K562 (cell line): ENCODE data around the gene GRIK1. TPM values are rescaled to one million over a fixed set of nuclear protein-coding genes. Genes with fewer than 3 reads are reported as not detected.

Experiments used
- ATAC-seq: fragments of 200-7000 bp; cut with Tn5 transposase; 3 replicates; pipeline ENCODE4 v1.9.1; 2020; ENCODE audit warnings: moderate library complexity
- BruUV-seq: library from RNA; stranded (reverse); fragments of 400-500 nt; replicated peaks from 2 replicates; lab custom pipeline; 2021; lab: Mats Ljungman, UMichigan
- CTCF ChIA-PET: fragments of 300-600 bp; formaldehyde crosslinking; extraction: SDS; loops from one replicate; lab custom pipeline; 2021; ENCODE audit warnings: low intra/inter-chr PET ratio; lab: Yijun Ruan, JAX
- POLR2A ChIA-PET: fragments of 300-600, 350-650 bp; sonication (Branson Sonifier 250); formaldehyde crosslinking; extraction: SDS; loops from one replicate; lab custom pipeline; 2021; ENCODE audit warnings: antibody characterized with exemption, inconsistent platforms; lab: Yijun Ruan, JAX
- DNase-seq, 4 experiments: peaks; one replicate each; pipeline versions ENCODE4 v3.0.0 to v3.0.0-alpha.2; 2011 to 2018; ENCODE audit warnings: low spot score in 3 of 4, mixed read lengths in 3 of 4; ENCODE audit errors: extremely low read depth in 1 of 4
- FAIRE-seq: peaks from 2 replicates; lab custom pipeline; 2011; peaks lifted over from hg19 to GRCh38; lab: Jason Lieb, UNC
- H2AFZ ChIP-seq: 2 replicates; pipeline ENCODE4 v1.6.0; 2011; ENCODE audit warnings: low read depth, low read length, control low read depth, inconsistent platforms
- H3K27ac ChIP-seq: fragments of 200-600 bp; 3 replicates; pipeline ENCODE4 v1.8.0; 2011; ENCODE audit warnings: low read depth, mild to moderate bottlenecking, control low read depth, inconsistent platforms, low read length, moderate library complexity, mixed read lengths; ENCODE audit errors: extremely low read depth
- H3K27me3 ChIP-seq, 2 experiments: fragments of 300-600 bp in 1 of 2; 2 replicates in 1 of 2; 3 replicates in 1 of 2; pipeline versions ENCODE4 v1.6.0 to v1.8.0; 2011; ENCODE audit warnings: inconsistent platforms in 2 of 2, low read length in 2 of 2, mild to moderate bottlenecking in 1 of 2, mixed read lengths in 1 of 2, moderate library complexity in 1 of 2; ENCODE audit not compliant: control insufficient read depth in 2 of 2, insufficient read depth in 2 of 2
- H3K36me3 ChIP-seq: fragments of 300-600 bp; 3 replicates; pipeline ENCODE4 v1.8.0; 2011; ENCODE audit warnings: mild to moderate bottlenecking, low read length, inconsistent platforms; ENCODE audit not compliant: control insufficient read depth, insufficient read depth
- H3K4me1 ChIP-seq, 2 experiments: fragments of 200-600 bp in 1 of 2; replicated peaks in 1 of 2; 2 replicates in 1 of 2; 3 replicates in 1 of 2; pipeline versions ENCODE4 v1.5.1 to v1.8.0; 2011; ENCODE audit warnings: inconsistent platforms in 2 of 2, low read length in 2 of 2, mild to moderate bottlenecking in 1 of 2, mixed read lengths in 1 of 2, moderate library complexity in 1 of 2; ENCODE audit not compliant: control insufficient read depth in 2 of 2, insufficient read depth in 2 of 2
- H3K4me2 ChIP-seq: 2 replicates; pipeline ENCODE4 v1.6.1; 2011; ENCODE audit warnings: low read length, control low read depth, inconsistent platforms, mixed read lengths; ENCODE audit not compliant: insufficient read depth
- H3K4me3 ChIP-seq: fragments of 200-600 bp; sonication (generic), shearing (Covaris generic); 2 replicates; pipeline ENCODE4 v1.5.1; 2016; ENCODE audit warnings: control low read depth, inconsistent platforms
- H3K79me2 ChIP-seq: fragments of 200-600 bp; 3 replicates; pipeline ENCODE4 v1.8.0; 2011; ENCODE audit warnings: low read length, inconsistent platforms; ENCODE audit not compliant: control insufficient read depth, insufficient read depth
- H3K9ac ChIP-seq, 2 experiments: 2 replicates each; pipeline versions ENCODE4 v1.6.0 to v1.6.1; 2011; ENCODE audit warnings: low read depth in 2 of 2, low read length in 2 of 2, control low read depth in 1 of 2, inconsistent platforms in 1 of 2, mild to moderate bottlenecking in 1 of 2, mixed read lengths in 1 of 2; ENCODE audit not compliant: insufficient read depth in 1 of 2
- H3K9me1 ChIP-seq: one replicate; pipeline ENCODE4 v1.6.0; 2011; ENCODE audit warnings: inconsistent platforms, mild to moderate bottlenecking, low read length, moderate library complexity; ENCODE audit not compliant: control insufficient read depth, insufficient read depth
- H3K9me3 ChIP-seq: replicated peaks from 2 replicates; pipeline ENCODE4 v1.5.1; 2011; ENCODE audit warnings: low read depth, low read length, inconsistent platforms; ENCODE audit not compliant: control insufficient read depth, insufficient read depth
- H4K20me1 ChIP-seq: replicated peaks from 2 replicates; pipeline ENCODE4 v1.6.1; 2011; ENCODE audit warnings: low read length, inconsistent platforms, mixed read lengths; ENCODE audit not compliant: control insufficient read depth, insufficient read depth
- PCBP2 ChIP-seq: fragments of 200-400 bp; formaldehyde crosslinking; IDR thresholded peaks from 2 replicates; pipeline ENCODE4 v1.6.1; 2018; ENCODE audit warnings: low read length, low read depth, mild to moderate bottlenecking, moderate library complexity; ENCODE audit not compliant: poor library complexity, severe bottlenecking
- REST ChIP-seq, 2 experiments: fragments of 450-650 bp; formaldehyde crosslinking in 1 of 2; IDR thresholded peaks; 2 replicates each; pipeline versions ENCODE4 v1.4.0 to v1.6.1; 2014 to 2020; ENCODE audit warnings: mild to moderate bottlenecking in 2 of 2, borderline replicate concordance in 1 of 2, low read depth in 1 of 2
- USF2 ChIP-seq: sonication (generic); formaldehyde crosslinking; IDR thresholded peaks from 2 replicates; pipeline ENCODE4 v1.5.0; 2020; ENCODE audit warnings: missing genetic modification reagents
- WGBS: fragments of 100-300 bp; shearing (Covaris generic); methylation state at CpG from one replicate; pipeline ENCODE4 v1.1.6; 2016; ENCODE audit warnings: low coverage, mixed read lengths; ENCODE audit not compliant: insufficient coverage; ENCODE audit errors: missing lambda C conversion rate; 5-methylcytosine and 5-hydroxymethylcytosine counted together
- in situ Hi-C: fragments of 300-500 bp; cut with MboI; formaldehyde crosslinking; loops from 4 replicates; pipeline ENCODE4 v1.15.0; 2018; ENCODE audit warnings: inconsistent platforms, mixed read lengths
- intact Hi-C: fragments of 100-400 bp; cut with micrococcal nuclease; formaldehyde crosslinking; loops from 2 replicates; pipeline ENCODE4 v1.14.2; 2022
- polyA plus RNA-seq, 8 experiments: library from polyadenylated mRNA; depleted of rRNA in 4 of 8; stranded (reverse) in 5 of 8; unstranded in 3 of 8; fragments of >200 nt; fragmentation: Nextera tagmentation in 2 of 8; fragmentation: Illumina TruSeq in 1 of 8; extraction: Ambion mirVana in 2 of 8; extraction: Trizol in 1 of 8; gene quantifications; 2 replicates each; pipeline versions ENCODE4 v1.2.1 to v1.2.3, GENCODE V29; 2011 to 2014; ENCODE audit warnings: inconsistent platforms in 1 of 8, missing spikeins in 1 of 8
- total RNA-seq, 7 experiments: library from RNA; depleted of rRNA in 6 of 7; stranded (reverse); fragments of >200 nt in 6 of 7; fragmentation: Illumina TruSeq in 2 of 7; extraction: Trizol in 2 of 7; gene quantifications; 2 replicates each; pipeline versions ENCODE4 v1.2.1 to v1.2.3, GENCODE V29; 2011 to 2021; ENCODE audit warnings: low replicate concordance in 1 of 7

The GRIK1 gene
- total and polyA plus RNA-seq, 9 of the 15 experiments (the other 6 are each of a cell fraction or from before 2014, with no cell fraction given): 0.17 to 2.8 (median 0.53) TPM

- H3K9me3 ChIP-seq: no peaks in the 10 kb centered on the region
- no peak for ATAC-seq
- no peaks in the 10 kb centered on the region for H3K9me1 ChIP-seq
- ChIA-PET CTCF (no interaction called here), POLR2A (interaction anchor here (1.4 kb wide), 1 partner anchor 11 kb away, joined by 4 read pairs; no protein-coding TSS in a partner anchor)
- no peak for TF ChIP-seq USF2
- no peak overlapping the region for H3K9ac ChIP-seq
- H3K79me2 ChIP-seq: no peaks in the 10 kb centered on the region
- no peak for FAIRE-seq
- H3K36me3 ChIP-seq: no peaks in the 10 kb centered on the region
- no peaks in the 10 kb centered on the region for H4K20me1 ChIP-seq
- H3K4me1 ChIP-seq: no peaks in the 10 kb centered on the region
- H3K27ac ChIP-seq: no peak overlapping the region
- intact Hi-C loops (no loop called here), in situ Hi-C loops (no loop called here)
- no peak overlapping the region for H3K4me3 ChIP-seq
- H3K27me3 ChIP-seq: no peaks in the 10 kb centered on the region
- no peak overlapping the region for H3K4me2 ChIP-seq
- WGBS: 26% methylated on average over 3 of the region's 3 CpGs
- no peak overlapping the region for H2AFZ ChIP-seq
- BruUV-seq: no TSS peak
- no peak for DNase-seq
These were observed 405.3 kb downstream of the GRIK1 start for GRCh38 chr21:29534448-29534847.

- Histone ChIP-seq H3K27ac (no peak overlapping the region), H2AFZ (no peak overlapping the region), H3K9me1 (no peaks in the 10 kb centered on the region), H3K79me2 (no peaks in the 10 kb centered on the region), H4K20me1 (no peaks in the 10 kb centered on the region), H3K9me3 (peaks cover 8% of the 10 kb centered on the region), H3K27me3 (no peaks in the 10 kb centered on the region), H3K4me3 (no peak overlapping the region), H3K4me1 (no peaks in the 10 kb centered on the region), H3K4me2 (no peak overlapping the region), H3K36me3 (no peaks in the 10 kb centered on the region), H3K9ac (no peak overlapping the region)
- ATAC-seq (no peak), DNase-seq (no peak), FAIRE-seq (no peak)
- ChIA-PET CTCF (no interaction called here), POLR2A (interaction anchor here (0.6 to 1.2 kb wide), 4 partner anchors 13 to 227 kb away, joined by 3 to 6 read pairs (median 4); no protein-coding TSS in a partner anchor)
- BruUV-seq: no TSS peak
- no peak for TF ChIP-seq PCBP2
- no peak for TF ChIP-seq REST (IDR thresholded peaks at IDR 0.05; ENCODE audit: borderline replicate concordance)
- TF ChIP-seq REST (CRISPR knock-in tag; IDR thresholded peaks at IDR 0.05; ENCODE audit: low read depth): no peak
- 60% methylated on average over 4 of the region's 4 CpGs for WGBS
- intact Hi-C loops (no loop called here), in situ Hi-C loops (no loop called here)
These were observed 410.7 kb downstream of the GRIK1 start for GRCh38 chr21:29529139-29529538.
